Esophagus squamous epithelium (tissue), 5 donors: ENCODE data around the gene TRPC6. TPM values are rescaled to one million over a fixed set of nuclear protein-coding genes. Genes with fewer than 3 reads are reported as not detected.

Experiments
- DNase-seq: peaks from one replicate; lab custom pipeline; 2025; lab: John Stamatoyannopoulos, UW
- H3K27ac ChIP-seq, 4 donors: fragments of 200-600 bp; sonication (generic); one replicate each; pipeline ENCODE4 v1.5.1; 2016 to 2019; ENCODE audit warnings: mild to moderate bottlenecking in 1 of 4
- H3K27me3 ChIP-seq, 4 donors: fragments of 200-600 bp; sonication (generic); 1 replicate in 3 of 4; 2 replicates in 1 of 4; pipeline versions ENCODE4 v1.5.1 to v1.6.0; 2017 to 2021; ENCODE audit warnings: antibody characterized with exemption in 1 of 4
- H3K36me3 ChIP-seq, 3 donors: fragments of 200-600 bp; sonication (generic); one replicate each; pipeline ENCODE4 v1.5.1; 2016 to 2019
- H3K4me1 ChIP-seq, 3 donors: fragments of 200-600 bp; sonication (generic); one replicate each; pipeline ENCODE4 v1.5.1; 2017 to 2019
- H3K4me3 ChIP-seq, 4 donors: fragments of 200-600 bp; sonication (generic); 1 replicate in 3 of 4; 2 replicates in 1 of 4; pipeline ENCODE4 v1.5.1; 2016 to 2019; ENCODE audit warnings: mild to moderate bottlenecking in 2 of 4, moderate library complexity in 1 of 4
- H3K9me3 ChIP-seq, 3 donors: fragments of 200-600 bp; sonication (generic); one replicate each; pipeline ENCODE4 v1.5.1; 2016 to 2019
- CTCF ChIP-seq, 6 experiments: fragments of 450-650 bp in 4 of 6; fragments of 200-600 bp in 2 of 6; sonication (generic) in 2 of 6; IDR thresholded peaks; one replicate each; pipeline ENCODE4 v1.5.1; 2016 to 2019; ENCODE audit warnings: antibody characterized with exemption in 6 of 6, mild to moderate bottlenecking in 4 of 6, moderate library complexity in 4 of 6
- POLR2A ChIP-seq, 4 donors: fragments of 450-650 bp; IDR thresholded peaks; one replicate each; pipeline ENCODE4 v1.6.1; 2017; ENCODE audit warnings: antibody characterized with exemption in 4 of 4, mild to moderate bottlenecking in 4 of 4, moderate library complexity in 3 of 4
- WGBS, 2 donors: methylation state at CpG; one replicate each; pipeline ENCODE4 v1.1.5; 2018; 5-methylcytosine and 5-hydroxymethylcytosine counted together
- intact Hi-C: fragments of 100-400 bp; cut with DNase I; formaldehyde crosslinking; loops from one replicate; pipeline ENCODE4 v1.15.0; 2022
- total RNA-seq, 4 donors: library from RNA; depleted of rRNA; stranded (reverse); fragments of >200 nt; gene quantifications; one replicate each; pipeline ENCODE4 v1.1.0, GENCODE V29; 2016
- donor health status: DM: yes; HTN: yes; CAD: no.

TRPC6 gene
- total RNA-seq, 4 donors from 2014 or later: 1.2 to 15.4 (median 1.6) TPM

- TF ChIP-seq CTCF (IDR thresholded peaks at IDR 0.05): no peak
- no peak for TF ChIP-seq POLR2A (IDR thresholded peaks at IDR 0.05)
- intact Hi-C loops: no loop called here
- 65 to 100% methylated on average over 1 to 3 of the region's 8 CpGs for whole genome bisulfite sequencing, 2 donors
Observed at GRCh38 chr11:101566626-101567025, 17.2 kb downstream of the TRPC6 start.

GRCh38 chr11:101563166-101563565 lies 20.6 kb downstream of the TRPC6 start:
- Histone ChIP-seq H3K36me3 (no peaks in the 10 kb centered on the region), H3K27me3 (no peaks in the 10 kb centered on the region), H3K4me1 (no peaks in the 10 kb centered on the region), H3K27ac (no peak overlapping the region), H3K4me3 (no peak overlapping the region), H3K9me3 (no peaks in the 10 kb centered on the region)
- DNase-seq: no peak
- 78 to 81% methylated on average over 2 of the region's 2 CpGs for WGBS, 2 donors
- TF ChIP-seq POLR2A (IDR thresholded peaks at IDR 0.05) (no peak), CTCF (IDR thresholded peaks at IDR 0.05) (no peak)
- intact Hi-C loops: no loop called here

More at GRCh38 chr11:101566626-101567025, 17.2 kb downstream of the TRPC6 start:
- Histone ChIP-seq H3K36me3 (no peaks in the 10 kb centered on the region), H3K27me3 (no peaks in the 10 kb centered on the region), H3K9me3 (no peaks in the 10 kb centered on the region), H3K4me1 (no peaks in the 10 kb centered on the region), H3K27ac (no peak overlapping the region), H3K4me3 (no peak overlapping the region)
- DNase-seq: no peak

- H3K4me1 ChIP-seq: peaks cover 0 to 6% (median 0%) of the 10 kb centered on the region in 3 donors
- WGBS, 2 donors: 77% methylated on average over 4 of the region's 4 CpGs
- intact Hi-C loops: no loop called here
- no peak overlapping the region for H3K4me3 ChIP-seq
- TF ChIP-seq POLR2A (IDR thresholded peaks at IDR 0.05) (no peak), CTCF (IDR thresholded peaks at IDR 0.05) (no peak)
- H3K9me3 ChIP-seq: no peaks in the 10 kb centered on the region
- DNase-seq: no peak
- H3K27me3 ChIP-seq: no peaks in the 10 kb centered on the region
- H3K27ac ChIP-seq: no peak overlapping the region
- no peaks in the 10 kb centered on the region for H3K36me3 ChIP-seq
Observed at GRCh38 chr11:101555366-101555765, 28.4 kb downstream of the TRPC6 start.

- no peak for DNase-seq
- Histone ChIP-seq H3K9me3 (no peaks in the 10 kb centered on the region), H3K36me3 (no peaks in the 10 kb centered on the region), H3K4me1 (peaks cover 0 to 6% (median 0%) of the 10 kb centered on the region in 3 donors), H3K4me3 (no peak overlapping the region), H3K27me3 (no peaks in the 10 kb centered on the region), H3K27ac (no peak overlapping the region)
- intact Hi-C loops: no loop called here
- 49 to 56% methylated on average over 3 of the region's 3 CpGs for WGBS, 2 donors
- TF ChIP-seq POLR2A (IDR thresholded peaks at IDR 0.05) (no peak), CTCF (IDR thresholded peaks at IDR 0.05) (no peak)
Observed at GRCh38 chr11:101553891-101554292, 29.9 kb downstream of the TRPC6 start.

- H3K36me3 ChIP-seq: no peaks in the 10 kb centered on the region
- no peak overlapping the region for H3K4me3 ChIP-seq
- no peaks in the 10 kb centered on the region for H3K27me3 ChIP-seq
- 20 to 36% methylated on average over 2 of the region's 2 CpGs for WGBS, 2 donors
- no peaks in the 10 kb centered on the region for H3K9me3 ChIP-seq
- H3K27ac ChIP-seq: peak overlapping the region in 1 of 4 donors; percentile 2
- intact Hi-C loops: no loop called here
- peaks cover 0 to 6% (median 0%) of the 10 kb centered on the region in 3 donors for H3K4me1 ChIP-seq
- no peak for DNase-seq
- no peak for TF ChIP-seq CTCF (IDR thresholded peaks at IDR 0.05)
- TF ChIP-seq POLR2A (IDR thresholded peaks at IDR 0.05): no peak
Observed at GRCh38 chr11:101552888-101553287, 30.9 kb downstream of the TRPC6 start.
